ENCODE data around the gene SAPCD1. TPM values are rescaled to one million over a fixed set of nuclear protein-coding genes. Genes with fewer than 3 reads are reported as not detected.

The SAPCD1 gene
- 2.6 to 4.9 TPM (median 3.2 TPM) in 5 replicates for total RNA-seq (2022; extraction: Qiagen RNA extraction)

DNA sequence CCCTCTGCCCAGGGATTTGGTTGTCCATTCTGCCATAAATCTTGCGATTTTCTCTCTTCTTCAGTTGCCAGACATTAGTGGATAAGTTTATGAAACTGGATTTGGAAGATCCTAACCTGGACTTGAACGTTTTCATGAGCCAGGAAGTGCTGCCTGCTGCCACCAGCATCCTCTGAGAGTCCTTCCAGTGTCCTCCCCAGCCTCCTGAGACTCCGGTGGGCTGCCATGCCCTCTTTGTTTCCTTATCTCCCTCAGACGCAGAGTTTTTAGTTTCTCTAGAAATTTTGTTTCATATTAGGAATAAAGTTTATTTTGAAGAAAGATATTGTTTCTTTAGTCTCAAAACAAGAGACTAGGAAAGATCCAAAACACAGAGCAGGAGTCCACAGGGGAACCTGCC lies at the start of gene SAPCD1:
Gene SAPCD1 (plus strand): TSS at position 301 of the 400 bp plus-strand sequence. CDS start 399 bp downstream, outside the sequence.

DNA sequence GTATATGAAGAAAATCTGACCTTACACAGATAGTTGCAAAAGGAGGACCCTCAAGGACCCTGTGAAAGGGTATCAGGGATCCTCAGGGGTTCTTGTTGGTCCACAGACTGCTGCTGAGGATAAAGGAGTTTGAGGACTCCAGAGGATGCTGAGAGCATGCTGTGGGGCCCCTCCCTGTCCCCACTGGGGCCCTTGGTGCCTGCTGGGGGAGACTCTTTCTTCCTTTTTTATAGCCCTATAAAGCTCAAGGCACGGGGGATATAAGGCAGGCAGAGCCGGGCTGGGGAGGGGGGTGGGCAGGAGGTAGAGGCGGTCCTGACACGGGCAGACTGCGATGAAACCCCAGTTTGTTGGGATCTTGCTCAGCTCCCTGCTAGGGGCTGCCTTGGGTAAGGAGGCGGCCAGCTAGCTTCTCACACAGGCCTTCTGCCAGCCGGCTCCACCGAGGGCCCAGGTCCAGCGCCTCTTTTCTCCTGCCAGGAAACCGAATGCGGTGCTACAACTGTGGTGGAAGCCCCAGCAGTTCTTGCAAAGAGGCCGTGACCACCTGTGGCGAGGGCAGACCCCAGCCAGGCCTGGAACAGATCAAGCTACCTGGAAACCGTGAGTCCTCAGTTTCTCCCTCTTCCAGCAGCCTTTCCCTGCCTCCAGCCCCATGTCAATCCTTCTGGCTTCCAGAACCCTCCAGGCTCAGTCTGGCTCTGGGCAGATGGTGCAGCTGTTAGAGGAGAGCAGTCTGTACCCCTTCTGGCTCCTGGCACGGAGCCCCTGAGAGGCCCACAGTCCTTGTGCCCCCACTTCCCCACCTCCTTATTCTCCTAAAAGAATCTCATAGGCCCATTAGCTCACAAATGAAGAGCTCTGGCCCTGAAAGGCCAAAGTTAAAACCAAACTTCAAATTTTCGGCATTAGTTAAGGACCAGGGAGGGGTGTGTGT lies 47.2 kb upstream of the SAPCD1 start, which contains the start of gene LY6G6D:
Gene LY6G6D (plus strand): TSS at position 327 of the 937 bp plus-strand sequence. CDS start 8 bp downstream, at position 335.

DNA sequence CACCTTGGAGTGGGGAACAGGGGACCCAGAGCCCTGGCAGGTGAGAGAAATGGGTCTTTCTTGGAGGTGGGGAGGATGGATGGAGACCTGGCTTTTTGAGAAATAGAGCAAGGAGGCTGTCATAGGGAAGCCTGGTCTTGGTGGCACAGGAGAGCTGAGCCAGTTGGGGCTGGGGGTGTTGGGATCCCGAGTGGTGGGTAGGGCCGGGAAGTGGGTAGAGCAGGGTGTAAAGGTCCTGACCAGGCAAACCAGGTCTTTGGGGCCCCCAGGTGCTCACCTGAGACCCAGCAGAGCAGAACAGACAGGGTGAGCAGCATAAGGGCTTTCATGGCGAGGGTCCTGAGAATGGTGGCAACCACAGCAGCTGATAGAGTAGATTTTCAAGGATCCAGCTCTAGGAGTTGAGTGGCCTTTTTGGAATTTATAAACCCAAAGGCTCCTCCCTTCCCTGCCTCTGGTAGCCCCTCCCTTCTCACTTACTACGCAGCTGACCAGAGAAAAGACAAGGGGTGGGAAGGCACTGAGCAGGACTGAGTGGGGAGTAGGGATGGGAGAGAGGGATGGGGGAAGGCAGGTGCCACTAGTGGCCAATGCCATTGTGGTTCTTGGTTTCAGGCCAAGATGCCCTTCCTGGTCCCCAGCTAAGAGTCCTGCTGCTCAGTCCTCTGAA lies 41.0 kb upstream of the SAPCD1 start, which contains the start of gene LY6G6C:
Gene LY6G6C (minus strand): TSS at position 396 of the 670 bp plus-strand sequence. CDS start 67 bp downstream, at position 329.

DNA sequence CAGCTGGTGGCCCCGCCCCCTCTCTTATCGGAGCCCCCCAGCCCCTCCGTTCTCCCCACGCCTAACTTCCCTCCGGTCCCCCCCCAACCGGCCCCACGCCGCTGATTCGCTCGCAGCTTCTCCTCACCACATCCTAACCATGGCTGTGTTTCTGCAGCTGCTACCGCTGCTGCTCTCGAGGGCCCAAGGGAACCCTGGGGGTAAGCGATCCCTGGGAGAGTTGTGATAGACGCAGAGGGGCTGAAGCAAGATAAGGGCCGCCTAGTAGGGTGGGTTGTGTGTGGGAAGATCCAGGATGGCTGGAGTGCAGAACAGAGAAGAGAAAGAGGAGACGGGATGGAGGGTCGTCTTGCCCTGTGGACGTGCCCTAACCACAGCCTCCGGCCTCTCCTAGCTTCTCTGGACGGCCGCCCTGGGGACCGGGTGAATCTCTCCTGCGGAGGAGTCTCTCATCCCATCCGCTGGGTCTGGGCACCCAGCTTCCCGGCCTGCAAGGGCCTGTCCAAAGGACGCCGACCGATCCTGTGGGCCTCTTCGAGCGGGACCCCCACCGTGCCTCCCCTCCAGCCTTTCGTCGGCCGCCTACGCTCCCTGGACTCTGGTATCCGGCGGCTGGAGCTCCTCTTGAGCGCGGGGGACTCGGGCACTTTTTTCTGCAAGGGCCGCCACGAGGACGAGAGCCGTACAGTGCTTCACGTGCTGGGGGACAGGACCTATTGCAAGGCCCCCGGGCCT lies 39.0 kb upstream of the SAPCD1 start, which contains the start of gene MPIG6B:
Gene MPIG6B (plus strand): TSS at position 129 of the 735 bp plus-strand sequence. CDS start 11 bp downstream, at position 140.

DNA sequence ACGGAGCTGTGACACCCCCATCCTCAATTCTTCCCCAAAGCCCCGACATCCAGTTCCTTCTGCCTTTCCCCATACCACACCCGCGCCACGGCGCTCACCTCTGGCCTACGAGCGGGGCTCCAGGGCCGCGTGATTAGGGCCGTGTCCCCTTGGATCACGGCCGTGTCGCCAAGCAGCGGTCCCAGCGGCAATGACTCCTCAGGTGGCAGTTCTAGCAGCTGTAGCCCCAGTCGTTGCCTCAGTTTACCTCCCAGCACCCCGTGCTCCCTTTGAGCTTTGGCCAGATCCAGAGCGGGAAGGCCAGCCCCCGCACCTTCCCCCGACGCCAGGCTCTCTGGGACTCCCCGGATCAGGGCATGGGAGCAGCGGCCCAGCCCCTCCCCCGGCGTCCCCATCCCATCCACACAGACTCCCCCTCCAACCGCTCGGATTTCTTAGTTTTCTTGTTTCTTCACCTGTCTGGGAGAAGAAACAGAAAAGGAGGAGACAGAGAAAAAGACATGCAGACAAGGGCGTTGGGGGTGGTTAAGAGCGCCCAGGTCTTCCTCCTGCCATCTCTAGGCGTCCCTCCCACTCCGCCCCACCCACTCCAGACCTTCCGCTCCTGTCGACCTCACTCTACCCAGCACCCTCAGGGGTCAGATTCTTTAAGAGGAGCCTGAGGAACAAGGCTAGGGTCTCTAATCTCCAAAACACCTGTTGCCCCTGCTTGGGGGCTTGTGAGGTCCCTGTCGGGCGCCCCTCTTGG lies 33.5 kb upstream of the SAPCD1 start, which contains the start of gene DDAH2:
Gene DDAH2 (minus strand): TSS at position 533 of the 748 bp plus-strand sequence. CDS start 138 bp downstream, at position 395.

DNA sequence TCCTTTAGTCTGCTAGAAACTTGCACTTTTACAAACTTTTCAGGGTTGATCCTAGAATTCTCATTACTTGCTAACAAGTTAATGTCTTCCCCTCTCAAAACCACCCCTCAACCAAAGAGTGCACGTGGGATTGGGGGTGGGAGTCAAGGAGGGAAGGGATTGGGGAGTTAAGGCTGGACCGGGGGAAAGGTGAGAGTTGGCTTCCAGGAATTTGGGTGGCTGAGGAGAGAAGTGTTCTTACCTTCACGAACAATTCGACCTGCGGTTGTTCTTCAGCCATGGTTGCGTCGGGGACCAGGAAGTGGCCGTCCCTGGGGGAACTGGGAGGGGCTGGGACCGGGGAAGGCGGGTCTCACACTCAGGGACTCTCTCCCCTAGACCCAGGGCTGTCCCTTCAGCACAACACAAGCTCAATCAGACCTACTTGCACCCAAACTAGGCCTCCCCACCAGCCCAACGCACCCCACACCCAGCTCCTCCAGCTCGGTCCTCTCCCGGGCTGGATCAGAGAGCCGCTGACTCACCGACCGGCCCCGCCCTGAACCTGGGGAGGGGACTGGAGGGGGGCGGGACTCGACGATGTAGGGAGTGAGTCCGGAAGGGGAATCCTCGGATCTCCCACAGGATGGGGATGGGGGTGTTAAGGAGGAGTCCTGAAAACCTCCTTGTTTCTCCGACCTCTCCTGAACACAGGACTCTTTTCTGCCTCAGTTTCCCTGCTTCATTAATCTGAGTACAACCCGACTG lies 26.3 kb upstream of the SAPCD1 start, which contains the start of gene CLIC1:
Gene CLIC1 (minus strand): TSS at position 510 of the 747 bp plus-strand sequence. CDS start 230 bp downstream, at position 280.

DNA sequence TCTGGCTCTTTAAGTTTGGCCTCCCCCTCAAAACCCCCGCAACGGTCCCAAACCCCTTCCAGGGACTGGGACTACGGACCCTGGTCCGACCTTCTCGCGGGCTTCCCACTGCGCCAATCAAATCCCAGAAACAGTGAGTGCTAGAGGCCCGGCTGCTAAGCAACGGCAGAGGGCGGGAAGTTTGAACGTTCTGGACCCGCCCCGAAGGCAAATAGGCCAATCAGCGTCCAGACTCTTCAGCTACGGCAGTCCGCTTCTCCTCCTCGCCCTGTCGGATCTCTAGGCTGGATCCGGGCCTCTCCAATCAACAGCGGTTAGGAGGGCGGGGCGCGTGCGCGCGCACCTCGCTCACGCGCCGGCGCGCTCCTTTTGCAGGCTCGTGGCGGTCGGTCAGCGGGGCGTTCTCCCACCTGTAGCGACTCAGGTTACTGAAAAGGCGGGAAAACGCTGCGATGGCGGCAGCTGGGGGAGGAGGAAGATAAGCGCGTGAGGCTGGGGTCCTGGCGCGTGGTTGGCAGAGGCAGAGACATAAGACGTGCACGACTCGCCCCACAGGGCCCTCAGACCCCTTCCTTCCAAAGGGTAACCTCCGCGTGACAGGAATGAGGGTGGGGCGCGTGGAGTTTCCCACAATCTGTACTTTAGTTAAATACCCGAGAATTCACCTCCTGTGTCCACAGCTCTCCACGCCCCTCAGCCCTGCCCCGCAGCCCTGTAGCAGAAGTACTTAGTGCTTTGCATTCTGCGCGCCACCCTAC lies 22.6 kb upstream of the SAPCD1 start, which contains the start of gene MSH5:
Gene MSH5 (plus strand): TSS at position 367 of the 758 bp plus-strand sequence. CDS start 462 bp downstream, outside the sequence.

DNA sequence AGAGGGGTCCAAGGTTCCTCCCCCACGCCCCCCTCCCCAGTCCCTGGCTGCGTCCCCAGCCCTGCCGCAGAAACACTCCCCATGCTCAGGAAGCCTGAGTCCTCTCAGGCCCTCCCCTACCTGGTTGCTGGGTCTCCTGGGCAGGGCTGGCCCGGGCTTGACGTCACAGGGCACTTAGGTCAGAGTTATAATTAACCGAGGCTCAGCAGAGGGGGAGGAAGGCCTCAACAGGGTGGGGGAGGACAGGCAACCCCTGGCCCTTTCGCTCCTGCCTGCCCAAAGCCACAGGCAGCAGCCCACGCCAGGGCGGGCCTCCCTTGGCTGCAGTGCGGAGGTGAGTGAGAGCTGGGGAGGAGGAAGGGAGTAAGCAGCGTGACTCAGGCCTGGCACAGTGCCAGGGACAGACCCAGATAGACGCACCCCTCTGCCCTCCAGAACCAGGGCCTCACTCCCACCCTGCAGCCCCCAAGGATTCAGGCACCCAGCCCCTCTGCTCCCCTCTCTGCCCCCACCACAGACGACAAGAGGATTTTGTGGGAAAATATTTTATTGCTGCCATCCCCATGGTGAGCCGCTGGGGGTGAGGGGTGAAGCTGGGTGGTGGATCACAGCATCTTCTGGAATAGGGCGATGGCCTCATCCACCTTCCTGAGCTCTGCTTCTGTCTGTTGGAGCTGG lies 14.7 kb downstream of the SAPCD1 start, which contains the start of gene VWA7:
Gene VWA7 (minus strand): TSS at position 340 of the 678 bp plus-strand sequence. CDS start 549 bp downstream, outside the sequence.

DNA sequence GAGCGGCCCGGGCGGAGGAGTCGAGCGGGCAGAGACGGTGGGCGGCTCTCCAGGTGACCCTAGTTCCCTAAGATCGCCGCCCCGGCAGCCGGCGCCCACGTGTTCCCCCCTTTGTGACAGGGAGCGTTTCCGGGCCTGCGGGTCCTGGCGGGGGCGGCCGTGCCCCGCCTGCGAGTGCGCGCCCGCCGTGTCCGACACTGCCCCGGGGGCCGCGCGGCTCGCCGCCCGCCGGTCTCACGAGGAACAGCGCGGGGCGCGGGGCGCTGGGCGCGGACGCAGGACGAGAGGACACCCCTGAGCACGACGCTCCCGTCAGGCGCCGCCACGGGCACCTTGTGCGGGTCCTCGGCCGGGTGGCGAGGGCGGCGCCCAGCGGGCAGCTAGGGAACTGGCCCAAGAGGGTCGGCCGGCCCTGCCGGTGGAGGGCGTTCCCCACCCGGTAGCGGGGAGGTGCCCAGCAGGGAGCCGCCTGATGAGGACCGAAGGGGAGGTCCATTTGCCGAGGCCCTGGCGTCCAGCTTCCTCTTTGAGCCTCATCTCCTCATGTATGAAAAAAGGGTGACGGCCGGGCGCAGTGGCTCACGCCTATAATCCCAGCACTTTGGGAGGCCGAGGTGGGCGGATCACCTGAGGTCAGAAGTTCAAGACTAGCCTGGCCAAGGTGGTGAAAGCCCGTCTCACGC lies 33.3 kb downstream of the SAPCD1 start, which contains the start of gene VARS1:
Gene VARS1 (minus strand): TSS at position 137 of the 683 bp plus-strand sequence. CDS start 535 bp downstream, outside the sequence.

DNA sequence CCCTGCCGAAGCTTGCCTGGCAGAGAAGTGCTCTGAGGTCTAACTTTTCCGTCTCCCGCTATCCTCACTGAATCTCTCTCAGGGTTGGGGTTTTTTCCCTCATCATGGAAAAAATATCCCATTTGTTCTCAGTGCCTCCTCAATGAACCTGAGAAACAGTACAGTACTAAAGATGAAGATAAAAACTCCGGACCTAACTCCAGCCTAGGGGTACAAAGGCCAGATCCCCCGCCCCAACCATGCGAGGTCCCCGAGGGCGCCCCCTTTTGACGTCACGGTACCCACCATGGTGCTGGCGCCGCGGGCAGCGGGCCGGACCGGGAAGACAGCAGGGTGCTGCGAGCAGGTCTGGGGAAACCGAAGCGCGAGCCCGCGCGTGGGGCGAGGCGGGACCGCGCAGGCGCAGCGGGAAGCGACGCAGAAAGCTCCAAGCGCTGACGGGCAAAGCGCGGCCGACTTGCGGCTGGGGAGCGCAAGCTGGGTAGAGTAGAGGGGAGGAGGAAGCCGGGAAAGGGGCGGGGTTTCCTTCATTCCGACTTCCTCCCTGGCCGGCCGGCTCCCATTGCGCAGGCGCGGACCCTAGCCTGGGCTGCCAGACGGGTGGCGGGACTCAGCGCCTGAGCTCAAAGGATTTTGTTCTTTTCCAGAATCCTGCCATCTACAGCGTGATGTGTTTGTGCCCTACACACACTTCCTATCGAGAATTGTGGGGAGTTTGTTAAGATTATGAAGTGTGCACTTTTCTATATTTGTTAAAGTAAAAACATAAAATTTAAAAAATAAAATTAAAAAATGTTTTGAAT lies 44.2 kb downstream of the SAPCD1 start, which contains the start of gene LSM2:
Gene LSM2 (minus strand): TSS at position 497 of the 803 bp plus-strand sequence. CDS start 209 bp downstream, at position 288.

Other genes starting within 250 kb of the SAPCD1 start
- not detected in 5 replicates for gene MCCD1, start 233.7 kb upstream of the SAPCD1 start, total RNA-seq (2022; extraction: Qiagen RNA extraction)
- 331 to 435 TPM (median 353 TPM) in 5 replicates for gene DDX39B, start 220.7 kb upstream of the SAPCD1 start, total RNA-seq (2022; extraction: Qiagen RNA extraction)
- 0.46 to 0.93 TPM (median 0.67 TPM) in 5 replicates for gene ATP6V1G2, start 216.0 kb upstream of the SAPCD1 start, total RNA-seq (2022; extraction: Qiagen RNA extraction)
- gene NFKBIL1, start 215.0 kb upstream of the SAPCD1 start, total RNA-seq (2022; extraction: Qiagen RNA extraction) = 9.7 to 12.5 TPM (median 11.6 TPM) in 5 replicates
- gene LTA, start 190.4 kb upstream of the SAPCD1 start, total RNA-seq (2022; extraction: Qiagen RNA extraction) = 0.07 to 0.31 TPM (median 0.13 TPM) in 3 of 5 replicates, not detected in the others
- gene TNF, start 187.1 kb upstream of the SAPCD1 start, total RNA-seq (2022; extraction: Qiagen RNA extraction) = 0.08 to 0.12 TPM in 2 of 5 replicates, not detected in the others
- gene LTB, start 180.2 kb upstream of the SAPCD1 start, total RNA-seq (2022; extraction: Qiagen RNA extraction) = 0.29 to 0.47 TPM (median 0.38 TPM) in 5 replicates
- 0.37 TPM in 1 of 5 replicates, not detected in the others for gene LST1, start 176.4 kb upstream of the SAPCD1 start, total RNA-seq (2022; extraction: Qiagen RNA extraction)
- gene NCR3, start 169.7 kb upstream of the SAPCD1 start, total RNA-seq (2022; extraction: Qiagen RNA extraction) = not detected in 5 replicates
- not detected in 5 replicates for gene AIF1, start 147.4 kb upstream of the SAPCD1 start, total RNA-seq (2022; extraction: Qiagen RNA extraction)
- 76.6 to 89.9 TPM (median 84.4 TPM) in 5 replicates for gene PRRC2A, start 141.9 kb upstream of the SAPCD1 start, total RNA-seq (2022; extraction: Qiagen RNA extraction)
- 129 to 143 TPM (median 133 TPM) in 5 replicates for gene BAG6, start 110.0 kb upstream of the SAPCD1 start, total RNA-seq (2022; extraction: Qiagen RNA extraction)
- gene APOM, start 106.8 kb upstream of the SAPCD1 start, total RNA-seq (2022; extraction: Qiagen RNA extraction) = 2.9 to 3.8 TPM (median 3.4 TPM) in 5 replicates
- 10.1 to 14.9 TPM (median 12.4 TPM) in 5 replicates for gene C6orf47, start 101.9 kb upstream of the SAPCD1 start, total RNA-seq (2022; extraction: Qiagen RNA extraction)
- gene GPANK1, start 97.7 kb upstream of the SAPCD1 start, total RNA-seq (2022; extraction: Qiagen RNA extraction) = 9.3 to 11.4 TPM (median 11.1 TPM) in 5 replicates
- gene CSNK2B, start 96.6 kb upstream of the SAPCD1 start, total RNA-seq (2022; extraction: Qiagen RNA extraction) = 154 to 183 TPM (median 177 TPM) in 5 replicates
- gene LY6G5B, start 92.7 kb upstream of the SAPCD1 start, total RNA-seq (2022; extraction: Qiagen RNA extraction) = 3.4 to 4.7 TPM (median 3.9 TPM) in 5 replicates
- gene LY6G5C, start 81.6 kb upstream of the SAPCD1 start, total RNA-seq (2022; extraction: Qiagen RNA extraction) = 0.75 to 2.1 TPM (median 1.5 TPM) in 5 replicates
- gene ABHD16A, start 59.3 kb upstream of the SAPCD1 start, total RNA-seq (2022; extraction: Qiagen RNA extraction) = 15.0 to 19.1 TPM (median 17.0 TPM) in 5 replicates
- gene LY6G6F, start 55.8 kb upstream of the SAPCD1 start, total RNA-seq (2022; extraction: Qiagen RNA extraction) = not detected in 5 replicates
- not detected in 5 replicates for gene LY6G6D, start 47.3 kb upstream of the SAPCD1 start, total RNA-seq (2022; extraction: Qiagen RNA extraction)
- 0.13 to 0.18 TPM in 2 of 5 replicates, not detected in the others for gene LY6G6C, start 40.9 kb upstream of the SAPCD1 start, total RNA-seq (2022; extraction: Qiagen RNA extraction)
- gene MPIG6B, start 39.3 kb upstream of the SAPCD1 start, total RNA-seq (2022; extraction: Qiagen RNA extraction) = not detected in 5 replicates
- gene DDAH2, start 33.4 kb upstream of the SAPCD1 start, total RNA-seq (2022; extraction: Qiagen RNA extraction) = 25.9 to 32.1 TPM (median 29.2 TPM) in 5 replicates
- gene CLIC1, start 26.1 kb upstream of the SAPCD1 start, total RNA-seq (2022; extraction: Qiagen RNA extraction) = 475 to 491 TPM (median 481 TPM) in 5 replicates
- gene MSH5, start 22.7 kb upstream of the SAPCD1 start, total RNA-seq (2022; extraction: Qiagen RNA extraction) = 10.7 to 15.7 TPM (median 13.4 TPM) in 5 replicates
- gene VWA7, start 14.7 kb downstream of the SAPCD1 start, total RNA-seq (2022; extraction: Qiagen RNA extraction) = 1.1 to 1.7 TPM (median 1.5 TPM) in 5 replicates
- gene VARS1, start 33.1 kb downstream of the SAPCD1 start, total RNA-seq (2022; extraction: Qiagen RNA extraction) = 52.1 to 61.7 TPM (median 54.3 TPM) in 5 replicates
- gene LSM2, start 44.3 kb downstream of the SAPCD1 start, total RNA-seq (2022; extraction: Qiagen RNA extraction) = 42.7 to 66.2 TPM (median 59.0 TPM) in 5 replicates
- gene HSPA1L, start 52.6 kb downstream of the SAPCD1 start, total RNA-seq (2022; extraction: Qiagen RNA extraction) = 1.2 to 2.0 TPM (median 1.6 TPM) in 5 replicates
- gene HSPA1A, start 52.9 kb downstream of the SAPCD1 start, total RNA-seq (2022; extraction: Qiagen RNA extraction) = 162 to 234 TPM (median 205 TPM) in 5 replicates
- gene HSPA1B, start 65.1 kb downstream of the SAPCD1 start, total RNA-seq (2022; extraction: Qiagen RNA extraction) = 110 to 176 TPM (median 161 TPM) in 5 replicates
- gene NEU1, start 100.2 kb downstream of the SAPCD1 start, total RNA-seq (2022; extraction: Qiagen RNA extraction) = 25.7 to 32.9 TPM (median 26.4 TPM) in 5 replicates
- 0.03 to 0.14 TPM (median 0.06 TPM) in 4 of 5 replicates, not detected in the other for gene SLC44A4, start 116.3 kb downstream of the SAPCD1 start, total RNA-seq (2022; extraction: Qiagen RNA extraction)
- gene EHMT2, start 135.0 kb downstream of the SAPCD1 start, total RNA-seq (2022; extraction: Qiagen RNA extraction) = 25.1 to 29.7 TPM (median 26.0 TPM) in 5 replicates
- 3.3 to 4.2 TPM (median 3.9 TPM) in 5 replicates for gene ZBTB12, start 139.4 kb downstream of the SAPCD1 start, total RNA-seq (2022; extraction: Qiagen RNA extraction)
- 0.17 to 0.46 TPM (median 0.38 TPM) in 5 replicates for gene C2, start 165.1 kb downstream of the SAPCD1 start, total RNA-seq (2022; extraction: Qiagen RNA extraction)
- 1.7 to 2.3 TPM (median 1.9 TPM) in 5 replicates for gene CFB, start 183.4 kb downstream of the SAPCD1 start, total RNA-seq (2022; extraction: Qiagen RNA extraction)
- gene NELFE, start 196.3 kb downstream of the SAPCD1 start, total RNA-seq (2022; extraction: Qiagen RNA extraction) = 73.7 to 87.1 TPM (median 76.9 TPM) in 5 replicates
- 21.3 to 24.7 TPM (median 23.3 TPM) in 5 replicates for gene SKIC2, start 196.5 kb downstream of the SAPCD1 start, total RNA-seq (2022; extraction: Qiagen RNA extraction)
- gene DXO, start 209.5 kb downstream of the SAPCD1 start, total RNA-seq (2022; extraction: Qiagen RNA extraction) = 10.4 to 12.4 TPM (median 11.6 TPM) in 5 replicates
- gene C4A, start 219.4 kb downstream of the SAPCD1 start, total RNA-seq (2022; extraction: Qiagen RNA extraction) = 0.79 to 1.5 TPM (median 0.85 TPM) in 5 replicates